ENCODE data around the gene EXOC3L1. TPM values are rescaled to one million over a fixed set of nuclear protein-coding genes. Genes with fewer than 3 reads are reported as not detected.
A peak's percentile ranks its signal among the peaks of the same experiment; 100 is the strongest.

Gene EXOC3L1
- total RNA-seq, 4 donors from 2014 or later: 3.0 to 6.7 TPM; not detected in 2

DNA sequence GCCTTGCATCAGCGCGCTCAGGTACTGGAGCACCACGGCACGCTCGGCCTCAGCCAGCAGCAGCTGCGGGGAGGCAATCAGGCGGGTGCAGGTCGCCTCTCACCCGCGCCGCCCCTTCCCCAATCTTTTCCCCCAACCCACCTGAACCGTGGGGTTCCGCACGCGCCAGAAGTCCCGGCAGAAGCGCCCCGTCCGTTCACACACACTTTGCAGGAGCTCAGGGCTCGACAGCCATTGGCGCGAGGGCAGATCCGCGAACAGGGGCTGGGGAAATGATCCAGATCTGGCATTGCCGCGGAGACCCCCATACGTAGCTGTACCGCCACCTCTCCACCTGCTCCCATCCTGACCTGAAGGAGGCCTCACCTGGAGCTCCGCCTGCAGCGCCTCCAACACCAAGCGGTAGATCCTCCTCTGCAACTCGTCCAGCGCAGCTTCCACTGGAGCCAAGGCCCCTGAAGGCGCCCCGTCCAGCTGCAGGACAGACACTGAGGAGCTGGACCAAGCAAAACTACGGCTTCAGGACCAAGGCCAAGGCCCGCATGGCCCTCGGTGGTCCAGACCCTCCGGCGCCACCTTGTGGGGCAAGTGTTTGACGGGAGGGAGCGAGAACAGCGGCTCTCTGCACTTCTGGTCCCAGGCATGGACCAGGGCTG is 4.8 kb downstream of the EXOC3L1 start:
- intact Hi-C loops (cut with DNase I; ENCODE audit: low total_unique reads) (loop anchor here (2.0 kb wide), 1 partner anchor 26 kb away; the partner anchor contains the start of genes FBXL8 and TRADD), in situ Hi-C loops (cut with MboI; ENCODE audit: low pct_ligation_motif_present in 1 of 4, low pct_unique_long_range_greater_than_20kb in 1 of 4, low sequenced_read_pairs in 3 of 4) (no loop called here)
- TF ChIP-seq CTCF (IDR thresholded peaks at IDR 0.05) (peak; percentile 76 to 89 (median 81)), POLR2A (IDR thresholded peaks at IDR 0.05) (no peak), POLR2AphosphoS5 (IDR thresholded peaks at IDR 0.05) (peak in 2 of 3 donors; percentile 60 to 66)
- peak; percentile 94 for DNase-seq
- peak overlapping the region; percentile 93 to 96 (median 94) for H3K27ac ChIP-seq
- WGBS, 2 donors (ENCODE audit: low coverage in 1 of 2): 32% methylated on average over 29 of the region's 43 CpGs; no CpG with 5 or more reads in 1 of the 2 donors
- no peaks in the 10 kb centered on the region for H3K9me3 ChIP-seq
- H3K36me3 ChIP-seq: no peaks in the 10 kb centered on the region
- H3K4me3 ChIP-seq: peak overlapping the region in 3 of 4 donors; percentile 52 to 77 (median 64)
- peaks cover 12 to 32% (median 23%) of the 10 kb centered on the region in 4 donors for H3K4me1 ChIP-seq
- H3K27me3 ChIP-seq: no peaks in the 10 kb centered on the region

- peaks cover 12 to 32% (median 23%) of the 10 kb centered on the region in 4 donors for H3K4me1 ChIP-seq
- intact Hi-C loops (cut with DNase I; ENCODE audit: low total_unique reads): loop anchor here (2.0 kb wide), 1 partner anchor 26 kb away; the partner anchor contains the start of genes FBXL8 and TRADD
- TF ChIP-seq CTCF (IDR thresholded peaks at IDR 0.05) (no peak), EP300 (IDR thresholded peaks at IDR 0.05; ENCODE audit: low read depth) (no peak), POLR2AphosphoS5 (IDR thresholded peaks at IDR 0.05) (no peak), POLR2A (IDR thresholded peaks at IDR 0.05) (no peak)
- H3K27ac ChIP-seq: peak overlapping the region; percentile 93 to 96 (median 94)
- no peaks in the 10 kb centered on the region for H3K27me3 ChIP-seq
- no peak for DNase-seq
- H3K9me3 ChIP-seq: no peaks in the 10 kb centered on the region
- in situ Hi-C loops (cut with MboI; ENCODE audit: low pct_ligation_motif_present in 1 of 4, low pct_unique_long_range_greater_than_20kb in 1 of 4, low sequenced_read_pairs in 3 of 4): no loop called here
- H3K4me3 ChIP-seq: peak overlapping the region; percentile 52 to 77 (median 70)
- WGBS, 2 donors (ENCODE audit: low coverage in 1 of 2): 9 to 20% methylated on average over 1 to 31 of the region's 59 CpGs
- no peaks in the 10 kb centered on the region for H3K36me3 ChIP-seq
Observed at GRCh38 chr16:67184453-67184994, 5.4 kb downstream of the EXOC3L1 start.

- H3K4me3 ChIP-seq: peak within 1 kb of the TSS; percentile 52 to 77 (median 70)
- no peaks in the 10 kb centered on the region for H3K27me3 ChIP-seq
- DNase-seq: peak; percentile 95
- H3K27ac ChIP-seq: peak within 1 kb of the TSS; percentile 93 to 96 (median 94)
- H3K4me1 ChIP-seq: peaks cover 13 to 36% (median 25%) of the 10 kb centered on the region in 4 donors
- 0% methylated on average over 58 of the region's 77 CpGs; no CpG with 5 or more reads in 1 of the 2 donors for WGBS, 2 donors (ENCODE audit: low coverage in 1 of 2)
- peak; percentile 57 to 81 (median 58) for TF ChIP-seq POLR2AphosphoS5 (IDR thresholded peaks at IDR 0.05)
- peak; percentile 77 for TF ChIP-seq POLR2A (IDR thresholded peaks at IDR 0.05)
- peak in 1 of 5 experiments; percentile 5 for TF ChIP-seq CTCF (IDR thresholded peaks at IDR 0.05)
- peak; percentile 53 for TF ChIP-seq EP300 (IDR thresholded peaks at IDR 0.05; ENCODE audit: low read depth)
- intact Hi-C loops (cut with DNase I; ENCODE audit: low total_unique reads) (loop anchor here (2.0 kb wide), 1 partner anchor 25 kb away; the partner anchor contains the start of genes FBXL8 and TRADD), in situ Hi-C loops (cut with MboI; ENCODE audit: low pct_ligation_motif_present in 1 of 4, low pct_unique_long_range_greater_than_20kb in 1 of 4, low sequenced_read_pairs in 3 of 4) (no loop called here)
- H3K9me3 ChIP-seq: no peaks in the 10 kb centered on the region
- H3K36me3 ChIP-seq: no peaks in the 10 kb centered on the region
Observed at GRCh38 chr16:67183627-67184452, 6.1 kb downstream of the EXOC3L1 start, which contains the start of gene MATCAP1. Gene MATCAP1 (minus strand): TSS chr16:67183963. CDS start chr16:67180610, 3,353 bp downstream.

- Histone ChIP-seq H3K27ac (peak overlapping the region; percentile 93 to 96 (median 94)), H3K9me3 (no peaks in the 10 kb centered on the region), H3K4me3 (peak overlapping the region in 3 of 4 donors; percentile 52 to 77 (median 64)), H3K4me1 (peaks cover 18 to 42% (median 31%) of the 10 kb centered on the region in 4 donors), H3K36me3 (no peaks in the 10 kb centered on the region), H3K27me3 (no peaks in the 10 kb centered on the region)
- 3 to 21% methylated on average over 3 to 11 of the region's 11 CpGs for WGBS, 2 donors (ENCODE audit: low coverage in 1 of 2)
- in situ Hi-C loops (cut with MboI; ENCODE audit: low pct_ligation_motif_present in 1 of 4, low pct_unique_long_range_greater_than_20kb in 1 of 4, low sequenced_read_pairs in 3 of 4) (no loop called here), intact Hi-C loops (cut with DNase I; ENCODE audit: low total_unique reads) (no loop called here)
- TF ChIP-seq POLR2AphosphoS5 (IDR thresholded peaks at IDR 0.05) (peak in 1 of 3 donors; percentile 3), CTCF (IDR thresholded peaks at IDR 0.05) (no peak), POLR2A (IDR thresholded peaks at IDR 0.05) (no peak), EP300 (IDR thresholded peaks at IDR 0.05; ENCODE audit: low read depth) (no peak)
- DNase-seq: no peak
Observed at GRCh38 chr16:67183284-67183626, 6.7 kb downstream of the EXOC3L1 start.
